HepG2 (cell line): ENCODE measurements around the gene RGS14. TPM values are rescaled to one million over a fixed set of nuclear protein-coding genes. Genes with fewer than 3 reads are reported as not detected.
A peak's percentile ranks its signal among the peaks of the same experiment; 100 is the strongest.

Source experiments
- ELK4 ChIP-seq: sonication (generic); formaldehyde crosslinking; IDR thresholded peaks from 2 replicates; pipeline ENCODE4 v1.9.0; 2021; ENCODE audit warnings: missing genetic modification reagents, borderline replicate concordance
- HHEX ChIP-seq: IDR thresholded peaks from 2 replicates; pipeline ENCODE4 v1.6.1; 2016; ENCODE audit warnings: control low read depth
- HNRNPH1 ChIP-seq: fragments of 200-400 bp; formaldehyde crosslinking; optimal IDR thresholded peaks from 2 replicates; pipeline ENCODE3; 2017; ENCODE audit warnings: mild to moderate bottlenecking, low read depth, low read length
- HOXA3 ChIP-seq: sonication (generic); formaldehyde crosslinking; IDR thresholded peaks from 2 replicates; pipeline ENCODE4 v1.5.0; 2020; ENCODE audit warnings: missing genetic modification reagents
- JARID2 ChIP-seq: sonication (generic); formaldehyde crosslinking; IDR thresholded peaks from 2 replicates; pipeline ENCODE4 v1.8.1; 2023; ENCODE audit warnings: missing genetic modification reagents, inconsistent platforms; ENCODE audit not compliant: insufficient replicate concordance
- NAIF1 ChIP-seq: sonication (generic); formaldehyde crosslinking; IDR thresholded peaks from 2 replicates; pipeline ENCODE4 v1.5.0; 2020; ENCODE audit warnings: mild to moderate bottlenecking, missing genetic modification reagents, borderline replicate concordance
- NFKB2 ChIP-seq: sonication (generic); formaldehyde crosslinking; IDR thresholded peaks from 2 replicates; pipeline ENCODE4 v1.4.0; 2020; ENCODE audit warnings: missing genetic modification reagents, borderline replicate concordance
- PHF21A ChIP-seq: sonication (generic); formaldehyde crosslinking; IDR thresholded peaks from 2 replicates; pipeline ENCODE4 v1.5.0; 2020; ENCODE audit warnings: mild to moderate bottlenecking, missing genetic modification reagents
- PRMT3 ChIP-seq: sonication (generic); formaldehyde crosslinking; IDR thresholded peaks from 2 replicates; pipeline ENCODE4 v1.8.1; 2022; ENCODE audit warnings: low read depth, mild to moderate bottlenecking, moderate library complexity, missing genetic modification reagents, borderline replicate concordance
- SOX5 ChIP-seq: IDR thresholded peaks from 2 replicates; pipeline ENCODE4 v1.6.1; 2016; ENCODE audit warnings: borderline replicate concordance
- STAT6 ChIP-seq: sonication (generic); formaldehyde crosslinking; IDR thresholded peaks from 2 replicates; pipeline ENCODE4 v1.4.0; 2020; ENCODE audit warnings: missing genetic modification reagents, mild to moderate bottlenecking, borderline replicate concordance
- THAP11 ChIP-seq: IDR thresholded peaks from 2 replicates; pipeline ENCODE4 v1.6.1; 2016; ENCODE audit warnings: missing biosample characterization, missing genetic modification reagents
- TMF1 ChIP-seq: sonication (generic); formaldehyde crosslinking; IDR thresholded peaks from 2 replicates; pipeline ENCODE4 v1.8.1; 2022; ENCODE audit warnings: low read depth, missing genetic modification reagents
- TOE1 ChIP-seq: sonication (generic); formaldehyde crosslinking; IDR thresholded peaks from 2 replicates; pipeline ENCODE4 v1.4.0; 2020; ENCODE audit warnings: mild to moderate bottlenecking, missing genetic modification reagents
- WIZ ChIP-seq: sonication (generic); formaldehyde crosslinking; IDR thresholded peaks from 2 replicates; pipeline ENCODE4 v1.5.1; 2020; ENCODE audit warnings: mild to moderate bottlenecking, missing genetic modification reagents
- ZBTB10 ChIP-seq: sonication (generic); formaldehyde crosslinking; IDR thresholded peaks from 2 replicates; pipeline ENCODE4 v1.4.0; 2020; ENCODE audit warnings: missing genetic modification reagents, borderline replicate concordance
- ZBTB37 ChIP-seq: sonication (generic); formaldehyde crosslinking; IDR thresholded peaks from 2 replicates; pipeline ENCODE4 v1.4.0; 2020; ENCODE audit warnings: mild to moderate bottlenecking, missing genetic modification reagents
- ZNF260 ChIP-seq: sonication (generic); formaldehyde crosslinking; IDR thresholded peaks from 2 replicates; pipeline ENCODE4 v1.4.0; 2020; ENCODE audit warnings: missing genetic modification reagents, low read depth, mild to moderate bottlenecking, borderline replicate concordance
- ZNF589 ChIP-seq: sonication (generic); formaldehyde crosslinking; conservative IDR thresholded peaks from 2 replicates; pipeline ENCODE4 v1.8.0; 2022; ENCODE audit warnings: mild to moderate bottlenecking, moderate library complexity, missing genetic modification reagents
- ZNF607 ChIP-seq: sonication (generic); formaldehyde crosslinking; IDR thresholded peaks from 2 replicates; pipeline ENCODE4 v1.5.1; 2020; ENCODE audit warnings: missing genetic modification reagents, mild to moderate bottlenecking, borderline replicate concordance
- ZNF660 ChIP-seq: sonication (generic); formaldehyde crosslinking; IDR thresholded peaks from 2 replicates; pipeline ENCODE4 v1.5.1; 2020; ENCODE audit warnings: mild to moderate bottlenecking, low read depth, missing genetic modification reagents, borderline replicate concordance
- polyA plus RNA-seq, 8 experiments: library from polyadenylated mRNA; depleted of rRNA in 3 of 8; stranded (reverse) in 7 of 8; unstranded in 1 of 8; fragments of >200 nt; fragmentation: Illumina TruSeq in 4 of 8; extraction: Trizol in 4 of 8; gene quantifications; 2 replicates each; pipeline versions ENCODE4 v1.2.1 to v1.2.3, GENCODE V29; 2011 to 2016; ENCODE audit warnings: low read depth in 4 of 8, missing spikeins in 1 of 8, mixed read lengths in 1 of 8; ENCODE audit not compliant: insufficient read depth in 1 of 8
- total RNA-seq, 5 experiments: library from RNA; depleted of rRNA; stranded (reverse); fragments of >200 nt; fragmentation: Illumina TruSeq; extraction: Trizol; gene quantifications; 2 replicates each; pipeline ENCODE4 v1.2.3, GENCODE V29; 2016; ENCODE audit warnings: low read depth in 1 of 5

The RGS14 gene
- total and polyA plus RNA-seq, 2 of the 13 experiments (the other 11 are each of a cell fraction or from before 2014, with no cell fraction given) = 11.1 to 17.2 TPM

- TF ChIP-seq PRMT3 (CRISPR knock-in tag) (peak; percentile 63; the same call in 1 of the 2 replicates), THAP11 (CRISPR knock-in tag) (no peak), WIZ (CRISPR knock-in tag) (no peak), SOX5 (no peak), ZNF260 (CRISPR knock-in tag) (no peak), NAIF1 (CRISPR knock-in tag) (no peak), ZNF607 (peak; percentile 61; the same call in 1 of the 2 replicates), ZNF660 (CRISPR knock-in tag) (no peak), TOE1 (no peak), ZBTB37 (CRISPR knock-in tag) (no peak), ZBTB10 (no peak), TMF1 (no peak), STAT6 (no peak), HOXA3 (CRISPR knock-in tag) (peak; percentile 32; the same call in 1 of the 2 replicates), PHF21A (CRISPR knock-in tag) (no peak), JARID2 (no peak), ZNF589 (CRISPR knock-in tag) (0 out of 2 replicates have a peak, but pooled peaks have one; percentile 36), HHEX (no peak), HNRNPH1 (no peak), NFKB2 (no peak), ELK4 (CRISPR knock-in tag) (no peak)
Observed at GRCh38 chr5:177311723-177312648, 45.7 kb upstream of the RGS14 start, which contains the start of gene MXD3 (continued).
